ENCODE results near the gene CEP164.
"Not testable (repeated sequence)": the region's sequence is repeated elsewhere in the genome, so short reads cannot be mapped to it uniquely, and the experiment has no call there.

The CEP164 gene

GRCh38 chr11:117399100-117399840 lies 71.6 kb downstream of the CEP164 start:
- not testable (repeated sequence) for DNase-seq

- not testable (repeated sequence) for DNase-seq
Measured at GRCh38 chr11:117405898-117406297, 78.2 kb downstream of the CEP164 start.

GRCh38 chr11:117407016-117407415 lies 79.4 kb downstream of the CEP164 start:
- no peak for DNase-seq

GRCh38 chr11:117408356-117408755 lies 80.7 kb downstream of the CEP164 start:
- DNase-seq: no peak

GRCh38 chr11:117409511-117409910 lies 81.9 kb downstream of the CEP164 start:
- no peak for DNase-seq

- DNase-seq: no peak
Measured at GRCh38 chr11:117410238-117410637, 82.6 kb downstream of the CEP164 start.

GRCh38 chr11:117410861-117411710 lies 83.4 kb downstream of the CEP164 start:
- no peak for DNase-seq

- no peak for DNase-seq
Measured at GRCh38 chr11:117411736-117412135, 84.1 kb downstream of the CEP164 start.

- no peak for DNase-seq
Measured at GRCh38 chr11:117412176-117412575, 84.5 kb downstream of the CEP164 start.

- DNase-seq: no peak
Measured at GRCh38 chr11:117412653-117413275, 85.1 kb downstream of the CEP164 start.

- no peak for DNase-seq
Measured at GRCh38 chr11:117413616-117414015, 86.0 kb downstream of the CEP164 start.

GRCh38 chr11:117414724-117415123 lies 87.1 kb downstream of the CEP164 start:
- DNase-seq: no peak

GRCh38 chr11:117415358-117415896 lies 87.8 kb downstream of the CEP164 start:
- DNase-seq: no peak

GRCh38 chr11:117417342-117417741 lies 89.7 kb downstream of the CEP164 start:
- DNase-seq: no peak

- DNase-seq: no peak
Measured at GRCh38 chr11:117417856-117418255, 90.2 kb downstream of the CEP164 start.

GRCh38 chr11:117418737-117419481 lies 91.3 kb downstream of the CEP164 start:
- DNase-seq: no peak

- no peak for DNase-seq
Measured at GRCh38 chr11:117419482-117420142, 92.0 kb downstream of the CEP164 start.

- no peak for DNase-seq
Measured at GRCh38 chr11:117420143-117420485, 92.5 kb downstream of the CEP164 start.

GRCh38 chr11:117420598-117420997 lies 92.9 kb downstream of the CEP164 start:
- no peak for DNase-seq

- no peak for DNase-seq
Measured at GRCh38 chr11:117421041-117421440, 93.4 kb downstream of the CEP164 start.

GRCh38 chr11:117421476-117421875 lies 93.8 kb downstream of the CEP164 start:
- DNase-seq: no peak

- no peak for DNase-seq
Measured at GRCh38 chr11:117423046-117423575, 95.5 kb downstream of the CEP164 start.
